Hindlimb muscle (tissue), 1 donor: ENCODE data around the gene MTUS2. TPM values are rescaled to one million over a fixed set of nuclear protein-coding genes. Genes with fewer than 3 reads are reported as not detected.
A peak's percentile ranks its signal among the peaks of the same experiment; 100 is the strongest.

Source experiments
- DNase-seq: peaks from one replicate; pipeline ENCODE4 v3.0.0-alpha.2; 2013
- polyA plus RNA-seq: library from polyadenylated mRNA; unstranded; fragments of 120-200 nt; gene quantifications from one replicate; pipeline ENCODE4 v1.2.1, GENCODE V29; 2013; ENCODE audit not compliant: insufficient read length

Gene MTUS2
- polyA plus RNA-seq, 1 donor = 24.3 TPM

DNA sequence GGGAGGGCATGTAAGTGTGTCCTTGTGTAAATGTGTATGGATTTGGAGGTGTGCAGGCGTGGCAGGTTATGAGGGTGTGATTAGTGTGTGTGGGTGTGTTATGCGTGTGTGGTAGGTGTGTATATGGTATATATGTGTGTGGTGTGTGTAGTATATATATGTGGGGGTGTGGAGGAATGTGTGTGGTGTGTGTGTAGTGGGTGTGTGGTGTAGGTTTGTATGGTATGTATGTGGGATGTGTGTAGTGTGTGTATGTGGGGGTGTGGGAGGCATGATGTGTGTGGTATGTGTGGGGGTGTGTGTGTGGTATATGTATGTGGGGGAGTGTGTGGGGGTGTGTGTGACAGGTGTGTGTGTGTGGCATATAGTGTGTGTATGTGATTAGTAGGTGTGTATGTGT, 671.1 kb downstream of the MTUS2 start:
- no peak for DNase-seq

DNA sequence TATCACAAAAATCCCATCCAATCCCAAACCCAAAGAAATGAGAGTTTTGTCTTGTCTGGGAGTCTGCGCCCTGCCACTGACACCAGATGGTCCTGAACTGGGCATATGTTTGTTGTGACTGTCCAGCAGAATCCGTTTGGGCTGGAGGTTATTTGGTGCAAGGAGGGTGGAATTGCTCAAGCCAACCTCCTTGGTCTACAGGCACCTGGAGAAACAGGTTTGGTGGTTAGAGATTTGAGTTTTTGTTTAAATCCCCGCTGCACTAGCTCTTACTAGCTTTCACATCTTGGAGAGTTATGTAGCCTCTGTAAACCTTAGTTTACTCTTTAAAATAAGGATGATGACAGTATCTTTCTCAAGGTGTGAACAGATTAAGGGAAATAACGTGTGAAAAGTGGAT, 673.7 kb downstream of the MTUS2 start:
- DNase-seq = no peak

DNA sequence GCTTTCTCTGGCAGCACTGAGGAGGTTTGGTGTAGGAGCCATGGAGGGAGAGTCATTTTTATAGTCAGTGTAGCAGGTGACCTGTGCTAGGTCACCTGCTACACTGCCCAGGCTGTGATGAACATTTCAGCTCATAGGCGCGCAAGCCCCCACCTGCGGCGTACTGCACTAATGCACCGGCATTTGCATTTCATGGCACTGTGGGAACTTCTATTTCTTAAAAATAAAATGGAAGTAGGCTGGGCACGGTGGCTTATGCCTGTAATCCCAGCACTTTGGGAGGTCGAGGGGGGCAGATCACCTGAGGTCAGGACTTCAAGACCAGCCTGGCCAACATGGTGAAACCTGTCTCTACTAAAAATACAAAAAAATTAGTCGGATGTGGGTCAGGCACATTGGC, 674.4 kb downstream of the MTUS2 start:
- DNase-seq = no peak

DNA sequence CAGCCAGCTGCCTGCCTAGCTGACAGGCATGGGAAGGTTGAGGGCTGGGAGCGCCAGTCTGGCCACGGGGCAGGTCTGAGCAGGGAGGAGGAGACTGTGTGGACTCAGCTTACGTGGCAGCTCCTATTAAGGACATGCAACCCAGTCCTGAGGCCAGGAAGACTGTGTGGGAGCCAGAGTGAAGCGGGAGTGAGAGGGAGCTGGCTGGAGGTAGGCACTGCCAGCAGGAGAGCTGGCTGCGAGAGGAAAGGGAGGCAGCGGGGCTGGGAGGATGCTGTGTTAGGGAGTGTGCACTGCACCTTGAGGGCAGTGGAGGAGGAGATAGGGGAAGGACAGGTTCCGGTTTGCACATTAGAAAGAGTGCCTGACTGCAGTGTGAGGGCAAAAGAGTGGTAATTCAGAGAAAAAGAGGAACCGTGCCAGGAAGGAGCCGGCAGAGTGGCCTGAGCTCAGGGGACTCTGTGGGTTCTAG, 676.1 kb downstream of the MTUS2 start:
- DNase-seq = no peak

DNA sequence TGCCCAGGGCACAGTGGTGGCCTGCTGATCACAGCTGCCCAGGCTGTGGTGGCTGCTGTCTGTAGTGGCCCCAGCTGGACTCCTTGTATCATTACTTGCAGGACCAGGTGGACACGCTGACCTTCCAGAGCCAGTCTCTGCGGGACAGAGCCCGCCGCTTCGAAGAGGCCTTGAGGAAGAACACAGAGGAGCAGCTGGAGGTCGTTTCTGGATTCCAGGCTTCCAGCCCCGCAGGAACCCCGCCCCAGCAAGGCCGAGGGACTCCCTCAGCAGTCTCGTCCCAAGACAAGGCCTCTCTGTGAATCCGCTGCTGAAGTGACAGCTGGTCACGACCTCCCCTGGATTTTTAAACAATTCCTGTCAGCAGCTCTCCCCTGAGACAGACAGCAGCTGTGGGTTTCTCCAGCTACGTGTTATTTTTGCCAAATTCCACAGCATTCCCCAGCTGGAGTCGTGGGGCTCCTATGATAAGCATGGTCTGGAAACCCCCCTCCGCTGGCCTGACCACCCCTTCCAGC, 677.1 kb downstream of the MTUS2 start:
- peak; percentile 74 for DNase-seq

DNA sequence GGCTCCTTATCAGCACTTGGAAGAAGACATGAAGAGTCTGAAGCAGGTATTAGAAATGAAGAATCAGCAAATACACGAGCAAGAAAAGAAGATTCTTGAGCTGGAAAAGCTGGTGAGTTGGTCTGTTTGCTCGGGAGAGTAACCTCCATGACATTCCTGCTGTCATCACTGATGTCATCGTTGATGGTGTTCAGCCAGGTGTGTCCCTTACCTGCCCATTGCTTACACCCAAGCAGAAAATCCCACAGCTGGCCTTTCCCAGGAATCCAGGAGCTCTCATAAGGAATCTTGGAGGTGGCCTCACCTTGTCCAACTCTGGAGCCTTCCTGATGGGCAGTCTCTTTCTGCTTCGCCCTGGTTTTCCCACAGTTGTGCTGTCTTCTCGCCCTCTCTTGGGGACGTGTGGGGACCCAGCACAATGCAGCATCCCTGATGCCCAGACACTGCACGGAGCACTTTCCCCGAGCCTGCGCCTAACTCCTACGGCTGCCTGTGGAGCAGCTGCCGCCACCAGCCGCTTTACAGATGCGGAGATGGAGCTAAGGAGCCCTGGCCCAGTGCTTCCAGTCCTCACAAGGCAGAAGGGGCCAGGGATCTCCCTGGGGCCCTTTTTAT, 678.4 kb downstream of the MTUS2 start:
- DNase-seq = no peak

DNA sequence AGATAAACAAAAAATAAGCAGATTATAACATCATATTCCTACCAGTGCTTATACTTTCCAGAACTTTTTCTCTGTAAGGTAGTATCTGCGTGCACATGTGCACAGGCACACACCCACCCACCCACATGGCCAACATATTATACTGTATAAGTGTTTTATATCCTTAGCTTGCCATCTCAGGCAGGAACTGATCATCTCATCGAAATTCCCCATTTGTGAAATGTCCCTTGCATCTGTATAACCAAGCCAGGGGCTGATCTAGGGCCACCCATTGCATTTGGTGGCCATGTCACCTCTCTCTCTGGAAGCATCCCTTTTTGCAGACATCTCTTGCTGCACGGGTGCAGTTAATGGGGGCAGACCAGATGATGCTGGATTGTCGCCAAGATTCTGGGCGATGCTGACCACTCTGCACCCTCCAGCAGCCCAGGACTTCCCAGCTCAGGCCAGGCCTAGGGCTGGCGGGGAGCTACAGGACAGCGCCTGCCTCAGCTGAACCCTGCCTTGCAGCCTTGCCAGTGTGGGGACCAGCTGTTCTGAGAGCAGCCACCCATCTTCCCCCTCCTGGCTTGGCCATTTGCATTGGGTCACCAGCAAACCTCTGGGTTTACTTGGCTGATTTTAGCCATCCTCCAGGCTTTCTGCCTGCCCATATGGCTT, 679.5 kb downstream of the MTUS2 start:
- no peak for DNase-seq

DNA sequence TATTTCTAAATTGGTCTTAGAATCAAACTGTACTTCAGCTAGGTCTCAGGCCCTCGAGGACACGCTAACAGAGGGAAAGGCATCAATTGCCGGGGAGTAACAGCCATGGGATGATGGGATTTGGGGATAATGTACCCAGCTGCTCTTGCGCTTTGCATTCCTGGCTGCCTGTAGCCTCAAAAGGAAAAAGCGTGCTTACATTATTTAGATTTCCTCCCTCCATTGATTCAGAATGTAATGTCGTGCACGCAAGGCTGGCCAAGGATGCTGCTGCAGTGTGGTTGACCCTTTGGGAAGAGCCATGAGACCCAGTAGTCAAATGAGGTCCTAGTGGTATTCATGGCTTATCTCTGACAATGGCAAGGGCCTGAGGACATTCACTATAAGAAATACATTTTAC, 680.2 kb downstream of the MTUS2 start:
- DNase-seq = no peak

DNA sequence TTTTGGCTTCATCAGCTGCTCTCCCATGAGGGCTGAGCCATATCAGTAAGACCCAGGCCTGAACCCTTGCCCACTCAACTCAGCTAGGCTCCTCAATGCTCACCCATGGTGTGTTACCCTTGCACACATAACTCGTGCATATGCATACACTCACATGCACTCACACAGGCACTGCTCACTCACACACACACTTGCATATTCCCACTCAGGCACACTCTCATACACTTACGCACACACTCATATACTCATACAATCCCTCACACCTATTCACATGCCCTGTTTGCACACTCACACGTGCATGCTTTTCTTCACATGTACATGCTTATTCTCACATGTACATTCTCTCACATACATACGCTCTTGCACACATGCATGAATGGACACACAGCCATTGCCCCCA, 681.5 kb downstream of the MTUS2 start:
- no peak for DNase-seq

DNA sequence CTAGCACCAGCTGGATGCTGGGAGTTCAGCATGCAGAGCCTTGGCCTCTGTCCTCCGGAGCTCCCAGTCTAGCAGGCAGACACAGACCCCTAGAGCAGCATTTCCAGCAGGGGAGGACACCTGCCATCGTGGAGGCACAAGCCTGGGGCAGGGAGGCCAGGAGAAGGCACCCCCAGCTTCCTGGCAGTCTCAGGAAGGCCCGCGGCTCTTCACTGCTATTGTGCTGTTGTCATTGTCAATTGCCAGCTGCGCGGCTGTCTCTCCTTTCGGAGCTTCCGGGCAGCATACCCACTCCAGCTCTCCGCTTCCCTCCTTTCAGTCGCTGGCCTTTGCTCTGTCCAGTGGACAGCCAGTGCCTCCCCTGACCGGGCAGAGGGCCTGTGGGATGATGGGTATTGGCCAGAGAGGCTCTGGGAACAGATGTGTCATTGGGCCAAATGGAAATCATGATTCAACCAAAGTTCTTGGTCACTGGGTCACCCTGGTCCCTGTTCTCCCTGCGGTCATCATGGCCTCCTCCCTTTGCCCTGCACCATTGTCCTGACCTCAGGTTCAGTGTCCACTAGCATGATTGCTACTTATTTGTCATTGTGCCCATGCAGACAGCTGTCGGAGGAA, 682.4 kb downstream of the MTUS2 start:
- DNase-seq = no peak

DNA sequence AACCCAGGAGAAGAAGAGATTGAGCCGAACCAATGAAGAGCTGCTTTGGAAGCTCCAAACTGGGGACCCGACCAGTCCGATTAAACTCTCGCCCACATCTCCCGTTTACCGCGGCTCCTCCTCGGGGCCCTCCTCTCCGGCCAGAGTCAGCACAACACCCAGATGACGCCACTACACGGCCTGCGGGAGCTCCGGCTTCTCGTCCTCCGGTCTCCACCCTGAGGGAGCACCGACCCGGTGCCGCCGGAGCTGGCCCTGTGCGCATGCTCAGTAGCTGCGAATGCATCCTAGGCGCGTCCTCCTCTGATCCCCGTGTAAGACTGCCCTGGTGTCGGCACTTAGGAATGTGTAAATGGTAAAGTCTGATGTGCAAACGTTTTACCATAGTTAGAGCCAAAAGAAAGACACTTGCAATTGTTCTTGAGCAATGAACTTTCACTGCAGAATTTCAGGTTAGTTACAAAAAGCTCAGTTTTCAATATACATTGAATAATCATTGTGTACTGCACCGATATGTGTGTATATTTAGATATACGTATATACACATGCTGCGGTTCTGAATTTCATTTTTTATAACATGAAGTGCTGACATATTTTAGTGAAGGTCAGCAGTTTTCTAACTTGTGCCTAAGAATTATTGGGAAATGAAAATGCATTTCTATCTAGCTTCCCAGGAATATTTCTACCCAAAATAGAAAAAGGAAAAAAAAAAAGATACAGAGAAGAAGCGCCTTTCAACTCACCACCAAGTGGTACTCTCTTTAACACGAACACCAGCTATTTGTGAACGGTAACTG, 683.1 kb downstream of the MTUS2 start:
- DNase-seq = no peak

DNA sequence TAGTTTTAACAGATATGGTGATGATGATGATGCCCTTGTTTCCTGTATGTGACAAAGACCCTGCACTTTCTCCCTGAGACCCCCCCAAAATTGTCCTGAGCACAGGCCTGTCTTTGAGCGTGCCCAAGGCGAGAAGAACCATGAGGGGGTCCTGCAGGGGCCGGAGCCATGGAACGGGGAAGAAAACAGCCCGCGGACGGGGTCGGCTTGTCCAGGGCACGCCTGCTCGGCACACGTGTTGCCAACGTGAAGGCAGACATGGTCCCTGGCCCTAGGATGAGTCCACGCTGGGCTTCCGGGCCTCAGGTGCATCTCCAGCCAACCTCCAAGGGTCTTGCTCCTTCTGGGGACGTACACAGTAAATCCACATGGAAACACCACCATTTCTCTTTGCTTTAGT, 684.6 kb downstream of the MTUS2 start:
- no peak for DNase-seq

DNA sequence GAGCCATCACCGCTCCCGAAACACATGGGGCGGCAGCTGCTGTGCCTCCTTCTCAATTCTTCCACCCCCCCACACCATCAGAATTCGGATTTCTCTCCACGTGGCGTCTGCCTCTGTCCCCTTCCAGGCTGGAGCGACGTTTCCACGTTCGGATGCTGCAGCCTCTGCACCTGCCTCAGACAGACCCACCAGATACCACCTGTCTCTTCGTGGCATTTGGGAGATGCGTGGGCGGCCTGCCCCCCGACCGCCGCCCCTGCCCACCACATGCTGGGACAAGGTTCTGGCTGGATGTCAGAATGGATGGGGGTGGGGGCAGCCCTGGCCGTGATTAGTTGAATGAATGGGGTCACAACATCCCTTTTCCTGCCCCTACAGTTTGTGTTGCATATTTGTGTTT, 685.4 kb downstream of the MTUS2 start:
- no peak for DNase-seq

DNA sequence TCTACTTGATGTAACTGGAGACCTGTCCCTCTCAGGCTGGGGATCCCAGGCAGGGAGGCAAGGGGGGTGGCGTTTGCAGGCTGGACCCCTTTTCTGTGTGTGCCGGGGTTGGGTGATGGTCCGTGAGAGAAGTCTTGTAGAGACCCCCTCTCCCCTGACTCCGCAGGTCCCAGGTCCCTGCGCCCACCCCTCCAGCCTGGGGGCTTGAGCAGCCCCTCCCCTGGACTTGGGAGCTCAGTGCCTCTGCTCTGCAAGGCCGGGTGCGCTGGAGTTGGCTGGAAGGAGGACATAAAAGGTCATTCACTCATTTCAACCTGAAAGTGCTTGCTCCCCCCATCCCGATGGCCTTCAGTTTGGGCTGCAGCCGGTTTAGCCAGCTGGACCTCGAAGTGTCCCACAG, 685.8 kb downstream of the MTUS2 start:
- no peak for DNase-seq

DNA sequence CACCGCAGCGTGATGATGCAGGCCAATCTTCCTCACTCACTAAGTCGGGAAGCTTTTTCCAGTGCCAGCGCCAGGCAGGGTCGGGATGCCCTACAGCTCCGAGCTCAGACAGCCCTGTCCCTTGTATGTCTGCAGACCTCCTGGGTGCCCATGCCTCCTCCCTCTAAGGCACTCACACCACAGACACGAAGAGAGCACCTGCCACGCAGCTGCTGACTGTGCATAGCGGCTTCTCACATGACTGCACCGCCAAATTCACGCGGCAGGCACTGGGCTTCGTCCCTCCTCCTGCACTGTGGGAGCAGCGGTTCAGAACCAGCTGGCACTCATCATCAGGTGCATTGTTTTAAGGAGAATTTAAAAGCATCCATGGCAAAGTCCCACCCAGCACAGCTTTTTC, 687.2 kb downstream of the MTUS2 start:
- DNase-seq = no peak

DNA sequence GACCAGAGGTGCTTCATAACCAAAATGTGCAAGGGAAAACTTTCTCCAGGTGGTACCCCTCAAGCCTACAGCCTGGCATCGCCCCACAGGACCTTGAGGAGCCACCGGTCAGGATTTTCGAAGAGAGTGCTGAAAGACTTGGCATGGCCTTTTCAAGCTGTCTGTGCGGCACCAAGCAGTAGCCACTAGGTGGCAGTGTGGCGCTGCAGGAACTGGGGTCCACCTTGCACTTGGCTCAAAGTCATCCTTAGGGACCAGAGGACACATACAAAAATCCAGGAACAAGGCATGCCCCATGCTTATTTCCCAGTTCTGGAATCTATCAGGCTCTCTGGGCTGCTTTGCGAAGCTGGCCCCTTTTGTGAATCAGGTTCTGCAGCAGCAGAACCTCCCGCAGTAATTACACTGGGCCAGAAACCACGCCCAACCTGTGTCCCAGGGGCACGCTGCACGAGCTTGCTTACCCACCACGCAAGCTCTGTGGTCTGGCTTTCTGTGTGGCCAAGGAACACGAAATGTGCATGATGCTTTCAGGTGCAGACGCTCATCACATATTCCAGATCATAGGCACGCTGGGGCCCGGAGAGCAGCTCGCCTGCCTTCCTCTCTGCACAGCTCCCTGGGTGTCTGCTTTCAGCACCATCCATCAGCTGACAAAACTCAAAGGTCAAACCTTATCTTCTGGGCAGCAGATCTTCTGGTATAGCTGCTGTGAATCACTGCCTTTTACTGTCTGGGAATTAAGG, 688.2 kb downstream of the MTUS2 start:
- peak; percentile 88 for DNase-seq

DNA sequence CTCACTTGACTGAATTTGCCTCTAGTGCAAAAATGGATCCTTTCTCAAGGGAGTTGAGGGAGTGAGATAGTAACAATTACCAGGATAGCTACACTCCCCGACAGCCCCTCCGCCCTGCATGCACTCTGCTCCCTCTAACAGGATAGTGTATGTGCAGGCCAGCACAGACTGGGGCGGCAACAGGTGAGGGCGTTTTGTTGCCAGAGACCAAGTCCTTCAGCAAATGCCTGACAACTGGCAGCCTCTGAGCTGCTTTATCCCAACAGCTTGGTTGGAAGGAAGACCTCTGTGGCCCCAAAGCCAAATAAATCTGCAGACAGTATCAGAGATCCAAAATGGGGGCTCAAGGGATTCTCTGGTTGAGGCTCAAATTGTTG, 688.7 kb downstream of the MTUS2 start:
- DNase-seq = no peak

DNA sequence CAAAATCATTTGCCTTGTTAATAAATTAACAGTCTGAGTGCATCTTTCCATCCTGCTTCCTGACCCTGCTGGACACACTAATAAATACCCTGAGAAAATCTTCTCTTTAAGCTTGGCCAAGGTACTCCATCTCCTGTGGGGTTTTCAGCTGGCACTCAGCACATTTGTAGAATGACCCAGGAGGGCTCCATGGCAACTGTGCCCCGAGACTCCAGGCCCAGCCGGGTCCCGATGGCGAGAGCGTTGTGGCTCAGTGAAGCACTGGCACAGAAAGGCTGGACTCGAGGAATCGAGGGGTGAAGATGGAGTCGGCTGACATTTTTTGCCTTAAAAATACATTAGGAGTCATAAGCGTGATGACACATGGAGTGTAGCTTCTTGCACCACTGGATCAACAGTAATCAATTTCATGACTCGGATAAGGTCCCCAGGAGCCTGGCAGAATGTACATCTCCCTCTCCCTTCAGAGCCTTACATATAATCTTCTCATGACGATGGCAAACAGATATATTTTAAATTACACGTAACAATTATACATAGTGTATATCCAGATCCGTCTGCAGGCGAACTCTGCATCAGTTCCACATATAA, 690.0 kb downstream of the MTUS2 start:
- DNase-seq = no peak

DNA sequence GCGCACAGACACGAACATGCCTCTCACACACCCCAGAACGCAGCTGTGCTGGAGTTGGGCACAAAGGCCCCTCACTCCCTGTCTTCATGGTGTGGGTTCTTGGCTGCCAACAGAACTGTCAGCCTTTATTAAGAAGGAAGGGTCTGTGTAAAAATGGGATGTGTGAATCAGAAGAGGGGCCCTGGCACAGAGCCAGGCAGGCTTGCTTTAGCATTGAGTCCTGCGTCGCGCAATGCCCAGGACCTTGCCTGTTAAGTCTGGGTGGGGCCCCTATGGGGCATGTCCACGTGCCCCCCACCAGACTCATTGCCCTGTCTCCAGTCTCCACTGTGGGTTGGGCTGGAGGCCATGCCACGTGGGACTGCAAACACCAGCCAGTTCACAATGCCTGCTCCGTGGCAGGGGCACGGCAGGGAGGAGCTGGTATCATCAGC, 690.5 kb downstream of the MTUS2 start:
- DNase-seq = no peak

DNA sequence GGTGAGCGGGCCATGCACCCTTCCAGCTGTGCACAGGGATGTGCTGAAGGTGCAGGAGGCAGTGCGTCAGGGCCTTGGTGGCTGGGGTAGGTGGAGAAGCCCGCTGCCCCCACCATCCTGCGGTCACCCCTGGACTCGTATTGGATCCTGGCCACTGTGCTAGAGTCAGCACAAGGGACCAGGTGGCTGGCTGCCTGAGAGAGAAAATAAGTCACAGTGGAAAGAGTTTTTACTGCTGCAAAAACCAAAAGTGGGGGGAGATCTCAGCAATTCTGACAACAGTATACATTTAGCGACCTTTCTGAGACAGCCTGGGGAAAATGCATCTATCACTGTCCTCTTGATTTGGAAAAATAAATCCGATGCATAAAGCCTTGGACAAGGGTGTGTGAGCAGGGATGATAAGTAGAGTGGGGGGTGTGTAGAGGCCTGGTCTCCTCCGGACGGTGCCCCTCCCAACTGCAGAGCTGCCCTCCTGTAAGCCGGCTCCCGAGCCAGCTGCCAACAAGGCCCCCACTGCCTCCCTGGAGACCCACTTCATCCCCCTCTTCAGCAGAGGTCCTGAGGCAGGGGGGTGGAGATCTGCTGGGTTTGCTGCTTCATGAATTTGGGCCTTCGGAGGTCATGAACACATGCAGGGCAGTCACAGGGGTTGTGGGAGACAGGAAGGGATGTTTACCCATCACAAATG, 691.1 kb downstream of the MTUS2 start:
- DNase-seq = no peak

DNA sequence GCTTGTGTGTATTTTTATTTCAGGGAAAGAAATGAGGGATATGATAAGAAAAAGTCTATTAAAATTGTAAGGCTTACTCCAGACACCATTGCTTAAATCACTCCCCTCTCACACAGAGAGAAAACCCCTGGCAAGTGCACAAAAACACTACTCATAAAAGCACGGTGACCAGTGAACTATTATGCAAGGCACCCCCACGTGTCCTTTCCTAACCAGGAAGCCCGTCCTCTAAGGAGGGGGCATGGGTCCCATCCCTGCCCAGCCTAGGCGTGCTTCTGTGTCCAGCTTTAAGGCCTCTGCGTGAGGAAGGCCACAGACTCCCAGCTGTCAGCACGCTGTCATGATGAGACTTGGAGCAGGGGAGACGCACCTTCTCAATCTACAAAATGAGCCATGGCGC, 691.8 kb downstream of the MTUS2 start:
- no peak for DNase-seq
